ENCODE results near the gene TBXAS1.

DNA sequence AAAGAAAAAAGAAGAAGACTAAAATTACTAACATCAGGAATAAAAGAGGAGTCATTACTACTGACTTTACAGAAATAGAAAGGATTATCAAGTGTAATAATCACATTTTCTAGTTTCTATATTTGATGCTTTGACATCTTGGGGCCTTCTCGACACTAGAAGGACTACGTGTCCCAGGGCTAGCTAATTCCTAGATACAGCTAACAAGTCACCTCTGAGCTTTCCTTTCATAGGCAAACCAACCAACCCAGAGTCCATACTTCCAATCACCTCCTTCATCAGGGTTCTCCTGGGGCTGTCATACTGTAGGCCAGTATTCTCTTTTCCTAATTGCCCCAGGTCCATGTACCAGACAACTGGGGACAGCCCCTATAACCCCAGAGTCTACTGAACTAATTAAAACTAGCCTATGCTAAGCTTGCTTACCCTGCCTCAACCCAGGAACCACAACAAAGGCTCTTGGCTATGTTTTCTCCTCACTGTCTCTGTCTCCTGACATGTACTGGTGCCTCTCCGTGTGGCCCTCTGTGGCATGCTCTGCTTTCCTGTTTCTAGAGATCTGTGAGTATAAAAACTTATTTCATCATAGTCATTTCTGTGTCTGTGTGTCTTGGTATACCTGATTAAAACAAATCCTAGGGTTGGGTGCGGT is 240.4 kb downstream of the TBXAS1 start:
- TF ChIP-seq, protein P1, sequence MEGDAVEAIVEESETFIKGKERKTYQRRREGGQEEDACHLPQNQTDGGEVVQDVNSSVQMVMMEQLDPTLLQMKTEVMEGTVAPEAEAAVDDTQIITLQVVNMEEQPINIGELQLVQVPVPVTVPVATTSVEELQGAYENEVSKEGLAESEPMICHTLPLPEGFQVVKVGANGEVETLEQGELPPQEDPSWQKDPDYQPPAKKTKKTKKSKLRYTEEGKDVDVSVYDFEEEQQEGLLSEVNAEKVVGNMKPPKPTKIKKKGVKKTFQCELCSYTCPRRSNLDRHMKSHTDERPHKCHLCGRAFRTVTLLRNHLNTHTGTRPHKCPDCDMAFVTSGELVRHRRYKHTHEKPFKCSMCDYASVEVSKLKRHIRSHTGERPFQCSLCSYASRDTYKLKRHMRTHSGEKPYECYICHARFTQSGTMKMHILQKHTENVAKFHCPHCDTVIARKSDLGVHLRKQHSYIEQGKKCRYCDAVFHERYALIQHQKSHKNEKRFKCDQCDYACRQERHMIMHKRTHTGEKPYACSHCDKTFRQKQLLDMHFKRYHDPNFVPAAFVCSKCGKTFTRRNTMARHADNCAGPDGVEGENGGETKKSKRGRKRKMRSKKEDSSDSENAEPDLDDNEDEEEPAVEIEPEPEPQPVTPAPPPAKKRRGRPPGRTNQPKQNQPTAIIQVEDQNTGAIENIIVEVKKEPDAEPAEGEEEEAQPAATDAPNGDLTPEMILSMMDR (IDR thresholded peaks at IDR 0.05; ENCODE audit: low read depth, low read length, missing input control) = no peak
- TF ChIP-seq, protein P2, sequence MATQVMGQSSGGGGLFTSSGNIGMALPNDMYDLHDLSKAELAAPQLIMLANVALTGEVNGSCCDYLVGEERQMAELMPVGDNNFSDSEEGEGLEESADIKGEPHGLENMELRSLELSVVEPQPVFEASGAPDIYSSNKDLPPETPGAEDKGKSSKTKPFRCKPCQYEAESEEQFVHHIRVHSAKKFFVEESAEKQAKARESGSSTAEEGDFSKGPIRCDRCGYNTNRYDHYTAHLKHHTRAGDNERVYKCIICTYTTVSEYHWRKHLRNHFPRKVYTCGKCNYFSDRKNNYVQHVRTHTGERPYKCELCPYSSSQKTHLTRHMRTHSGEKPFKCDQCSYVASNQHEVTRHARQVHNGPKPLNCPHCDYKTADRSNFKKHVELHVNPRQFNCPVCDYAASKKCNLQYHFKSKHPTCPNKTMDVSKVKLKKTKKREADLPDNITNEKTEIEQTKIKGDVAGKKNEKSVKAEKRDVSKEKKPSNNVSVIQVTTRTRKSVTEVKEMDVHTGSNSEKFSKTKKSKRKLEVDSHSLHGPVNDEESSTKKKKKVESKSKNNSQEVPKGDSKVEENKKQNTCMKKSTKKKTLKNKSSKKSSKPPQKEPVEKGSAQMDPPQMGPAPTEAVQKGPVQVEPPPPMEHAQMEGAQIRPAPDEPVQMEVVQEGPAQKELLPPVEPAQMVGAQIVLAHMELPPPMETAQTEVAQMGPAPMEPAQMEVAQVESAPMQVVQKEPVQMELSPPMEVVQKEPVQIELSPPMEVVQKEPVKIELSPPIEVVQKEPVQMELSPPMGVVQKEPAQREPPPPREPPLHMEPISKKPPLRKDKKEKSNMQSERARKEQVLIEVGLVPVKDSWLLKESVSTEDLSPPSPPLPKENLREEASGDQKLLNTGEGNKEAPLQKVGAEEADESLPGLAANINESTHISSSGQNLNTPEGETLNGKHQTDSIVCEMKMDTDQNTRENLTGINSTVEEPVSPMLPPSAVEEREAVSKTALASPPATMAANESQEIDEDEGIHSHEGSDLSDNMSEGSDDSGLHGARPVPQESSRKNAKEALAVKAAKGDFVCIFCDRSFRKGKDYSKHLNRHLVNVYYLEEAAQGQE (IDR thresholded peaks at IDR 0.05) = no peak
- TF ChIP-seq, protein P3, sequence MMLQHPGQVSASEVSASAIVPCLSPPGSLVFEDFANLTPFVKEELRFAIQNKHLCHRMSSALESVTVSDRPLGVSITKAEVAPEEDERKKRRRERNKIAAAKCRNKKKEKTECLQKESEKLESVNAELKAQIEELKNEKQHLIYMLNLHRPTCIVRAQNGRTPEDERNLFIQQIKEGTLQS (IDR thresholded peaks at IDR 0.05) = no peak
- TF ChIP-seq EGR1 (IDR thresholded peaks at IDR 0.05; ENCODE audit: low read depth in 2 of 2) (no peak), SP1 (IDR thresholded peaks at IDR 0.05) (no peak), JUND (IDR thresholded peaks at IDR 0.05) (no peak), FOXA1 (IDR thresholded peaks at IDR 0.05) (no peak), RAD21 (IDR thresholded peaks at IDR 0.05) (no peak), YY1 (IDR thresholded peaks at IDR 0.05) (no peak), ZBTB33 (IDR thresholded peaks at IDR 0.05) (no peak), FOXA2 (IDR thresholded peaks at IDR 0.05) (no peak), HNF4A (conservative IDR thresholded peaks at IDR 0.05) (no peak), NR2F2 (IDR thresholded peaks at IDR 0.05) (no peak)
- TF ChIP-seq, protein P4, sequence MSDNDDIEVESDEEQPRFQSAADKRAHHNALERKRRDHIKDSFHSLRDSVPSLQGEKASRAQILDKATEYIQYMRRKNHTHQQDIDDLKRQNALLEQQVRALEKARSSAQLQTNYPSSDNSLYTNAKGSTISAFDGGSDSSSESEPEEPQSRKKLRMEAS (IDR thresholded peaks at IDR 0.05) = no peak

All from liver (tissue), 3 donors.